ENCODE results near the gene TGIF2. TPM values are rescaled to one million over a fixed set of nuclear protein-coding genes. Genes with fewer than 3 reads are reported as not detected.

The TGIF2 gene
- total RNA-seq, 1 experiment from 2014 or later = 71.1 TPM

DNA sequence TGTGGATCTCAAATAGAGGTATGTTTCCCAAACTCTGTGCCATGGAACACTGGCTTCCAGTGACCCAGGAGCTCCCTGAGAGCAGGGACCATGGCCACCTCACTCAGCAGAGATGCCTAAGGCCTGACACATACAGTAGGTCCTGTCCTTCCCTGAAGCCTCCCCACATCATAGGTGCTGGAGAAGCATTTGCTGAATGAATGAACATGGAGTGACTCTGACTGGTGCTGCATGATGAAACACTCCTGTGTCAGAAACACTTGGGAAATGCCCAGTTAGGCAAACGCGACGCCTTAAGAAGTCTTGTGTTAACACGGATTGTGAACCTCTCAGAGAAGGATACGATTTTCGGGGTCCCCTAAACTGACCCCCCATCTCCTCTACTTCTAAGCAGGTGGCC, 58.2 kb downstream of the TGIF2 start (continued):
- TF ChIP-seq, protein P1, sequence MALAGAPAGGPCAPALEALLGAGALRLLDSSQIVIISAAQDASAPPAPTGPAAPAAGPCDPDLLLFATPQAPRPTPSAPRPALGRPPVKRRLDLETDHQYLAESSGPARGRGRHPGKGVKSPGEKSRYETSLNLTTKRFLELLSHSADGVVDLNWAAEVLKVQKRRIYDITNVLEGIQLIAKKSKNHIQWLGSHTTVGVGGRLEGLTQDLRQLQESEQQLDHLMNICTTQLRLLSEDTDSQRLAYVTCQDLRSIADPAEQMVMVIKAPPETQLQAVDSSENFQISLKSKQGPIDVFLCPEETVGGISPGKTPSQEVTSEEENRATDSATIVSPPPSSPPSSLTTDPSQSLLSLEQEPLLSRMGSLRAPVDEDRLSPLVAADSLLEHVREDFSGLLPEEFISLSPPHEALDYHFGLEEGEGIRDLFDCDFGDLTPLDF (CRISPR knock-in tag; IDR thresholded peaks at IDR 0.05) = no peak
- TF ChIP-seq NR1H2 (CRISPR knock-in tag; IDR thresholded peaks at IDR 0.05) = no peak

DNA sequence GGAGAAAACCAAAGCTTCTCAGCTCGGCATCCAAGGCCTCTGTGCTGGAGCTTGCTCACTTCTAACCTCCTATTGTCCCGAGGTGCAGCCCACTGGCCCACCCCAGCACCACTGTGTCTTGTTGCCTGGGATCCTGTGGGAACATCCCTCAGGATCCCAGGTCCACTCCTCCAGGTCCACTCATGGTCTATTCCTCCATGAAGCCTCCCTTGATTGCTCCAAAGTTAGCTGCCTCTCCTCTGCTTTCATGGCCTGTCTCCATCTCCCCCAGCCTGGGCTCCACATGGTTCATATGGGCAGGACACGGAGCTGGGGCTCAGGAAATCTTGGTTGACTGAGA, 58.7 kb downstream of the TGIF2 start:
- ChIA-PET CTCF (interaction anchor here (1.0 to 2.2 kb wide), 10 partner anchors 10 to 233 kb away, joined by 3 to 18 read pairs (median 6); partner anchors contain the start of genes RAB5IF and SLA2), POLR2A (no interaction called here)
- ATAC-seq = no peak
- TF ChIP-seq SP1 (CRISPR knock-in tag; conservative IDR thresholded peaks at IDR 0.05) (no peak), FOXJ3 (CRISPR knock-in tag; IDR thresholded peaks at IDR 0.05; ENCODE audit: borderline replicate concordance) (no peak), SOX15 (CRISPR knock-in tag; IDR thresholded peaks at IDR 0.05) (no peak)
- TF ChIP-seq, protein P2, sequence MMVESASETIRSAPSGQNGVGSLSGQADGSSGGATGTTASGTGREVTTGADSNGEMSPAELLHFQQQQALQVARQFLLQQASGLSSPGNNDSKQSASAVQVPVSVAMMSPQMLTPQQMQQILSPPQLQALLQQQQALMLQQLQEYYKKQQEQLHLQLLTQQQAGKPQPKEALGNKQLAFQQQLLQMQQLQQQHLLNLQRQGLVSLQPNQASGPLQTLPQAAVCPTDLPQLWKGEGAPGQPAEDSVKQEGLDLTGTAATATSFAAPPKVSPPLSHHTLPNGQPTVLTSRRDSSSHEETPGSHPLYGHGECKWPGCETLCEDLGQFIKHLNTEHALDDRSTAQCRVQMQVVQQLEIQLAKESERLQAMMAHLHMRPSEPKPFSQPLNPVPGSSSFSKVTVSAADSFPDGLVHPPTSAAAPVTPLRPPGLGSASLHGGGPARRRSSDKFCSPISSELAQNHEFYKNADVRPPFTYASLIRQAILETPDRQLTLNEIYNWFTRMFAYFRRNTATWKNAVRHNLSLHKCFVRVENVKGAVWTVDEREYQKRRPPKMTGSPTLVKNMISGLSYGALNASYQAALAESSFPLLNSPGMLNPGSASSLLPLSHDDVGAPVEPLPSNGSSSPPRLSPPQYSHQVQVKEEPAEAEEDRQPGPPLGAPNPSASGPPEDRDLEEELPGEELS (CRISPR knock-in tag; IDR thresholded peaks at IDR 0.05) = no peak
- TF ChIP-seq, protein P3, sequence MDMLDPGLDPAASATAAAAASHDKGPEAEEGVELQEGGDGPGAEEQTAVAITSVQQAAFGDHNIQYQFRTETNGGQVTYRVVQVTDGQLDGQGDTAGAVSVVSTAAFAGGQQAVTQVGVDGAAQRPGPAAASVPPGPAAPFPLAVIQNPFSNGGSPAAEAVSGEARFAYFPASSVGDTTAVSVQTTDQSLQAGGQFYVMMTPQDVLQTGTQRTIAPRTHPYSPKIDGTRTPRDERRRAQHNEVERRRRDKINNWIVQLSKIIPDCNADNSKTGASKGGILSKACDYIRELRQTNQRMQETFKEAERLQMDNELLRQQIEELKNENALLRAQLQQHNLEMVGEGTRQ (CRISPR knock-in tag; IDR thresholded peaks at IDR 0.05) = no peak
- TF ChIP-seq, protein P4, sequence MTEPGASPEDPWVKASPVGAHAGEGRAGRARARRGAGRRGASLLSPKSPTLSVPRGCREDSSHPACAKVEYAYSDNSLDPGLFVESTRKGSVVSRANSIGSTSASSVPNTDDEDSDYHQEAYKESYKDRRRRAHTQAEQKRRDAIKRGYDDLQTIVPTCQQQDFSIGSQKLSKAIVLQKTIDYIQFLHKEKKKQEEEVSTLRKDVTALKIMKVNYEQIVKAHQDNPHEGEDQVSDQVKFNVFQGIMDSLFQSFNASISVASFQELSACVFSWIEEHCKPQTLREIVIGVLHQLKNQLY (CRISPR knock-in tag; IDR thresholded peaks at IDR 0.05) = no peak
- H3K27ac Mint-ChIP-seq = peak overlapping the region; percentile 10
- H3K9me3 Mint-ChIP-seq = no peaks in the 10 kb centered on the region
- H3K36me3 Mint-ChIP-seq = no peaks in the 10 kb centered on the region
- H3K4me1 Mint-ChIP-seq = 0 out of 2 replicates have a peak, but pooled peaks cover 3% of the 10 kb centered on the region
- DNase-seq (ENCODE audit: low spot score) = no peak
- no peak overlapping the region for H3K4me3 Mint-ChIP-seq
- no peaks in the 10 kb centered on the region; the same call in 1 of the 2 replicates for H3K27me3 Mint-ChIP-seq (ENCODE audit: low read depth)

DNA sequence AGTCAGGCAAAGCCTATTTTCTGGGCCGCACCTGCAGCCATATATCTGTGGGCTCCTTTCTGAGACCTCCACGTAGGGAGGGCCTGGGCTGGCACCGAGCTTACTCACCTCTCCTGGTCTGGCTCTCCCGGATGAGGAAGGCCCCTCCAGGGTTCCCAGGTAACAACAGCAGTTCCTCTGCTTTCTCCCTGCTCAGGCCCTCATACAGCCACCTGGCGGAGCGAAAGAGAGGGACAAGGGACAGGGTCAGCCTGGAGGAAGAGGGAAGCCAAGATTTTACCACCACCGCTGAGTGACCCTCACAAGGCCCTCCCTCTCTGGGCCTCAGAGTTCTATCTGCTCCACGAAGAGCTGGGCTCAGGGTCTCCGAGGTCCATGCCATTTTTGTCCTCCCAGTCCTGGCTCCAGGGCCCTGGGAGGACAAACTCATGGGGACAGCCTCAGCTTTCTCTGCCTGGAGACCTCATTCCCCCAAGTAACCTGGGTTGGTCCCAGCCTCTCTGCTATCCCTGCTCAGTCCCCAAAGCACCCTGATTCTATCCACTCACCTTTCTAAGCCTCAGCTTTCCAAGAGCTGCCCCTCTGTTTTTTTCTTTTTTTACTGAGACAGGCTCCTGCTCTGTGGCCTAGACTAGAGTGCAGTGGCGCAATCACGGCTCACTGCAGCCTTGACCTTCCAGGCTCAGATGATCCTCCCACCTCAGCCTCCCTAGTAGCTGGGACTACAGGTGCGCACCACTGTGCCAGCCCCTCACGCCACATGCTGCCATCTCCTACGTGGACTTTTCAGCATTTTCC, 59.3 kb downstream of the TGIF2 start:
- ATAC-seq (peak; percentile 95), DNase-seq (ENCODE audit: low spot score) (peak; percentile 70)
- H3K4me1 Mint-ChIP-seq = 0 out of 2 replicates have a peak, but pooled peaks cover 3% of the 10 kb centered on the region
- POLR2A ChIA-PET = interaction anchor here (0.6 to 1.2 kb wide), 2 partner anchors 43 to 194 kb away, joined by 3 to 4 read pairs; no protein-coding TSS in a partner anchor
- TF ChIP-seq, protein P5, sequence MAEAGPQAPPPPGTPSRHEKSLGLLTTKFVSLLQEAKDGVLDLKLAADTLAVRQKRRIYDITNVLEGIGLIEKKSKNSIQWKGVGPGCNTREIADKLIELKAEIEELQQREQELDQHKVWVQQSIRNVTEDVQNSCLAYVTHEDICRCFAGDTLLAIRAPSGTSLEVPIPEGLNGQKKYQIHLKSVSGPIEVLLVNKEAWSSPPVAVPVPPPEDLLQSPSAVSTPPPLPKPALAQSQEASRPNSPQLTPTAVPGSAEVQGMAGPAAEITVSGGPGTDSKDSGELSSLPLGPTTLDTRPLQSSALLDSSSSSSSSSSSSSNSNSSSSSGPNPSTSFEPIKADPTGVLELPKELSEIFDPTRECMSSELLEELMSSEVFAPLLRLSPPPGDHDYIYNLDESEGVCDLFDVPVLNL (CRISPR knock-in tag; IDR thresholded peaks at IDR 0.05; ENCODE audit: borderline replicate concordance, low read depth) = no peak
- no peak for TF ChIP-seq MYBL2 (CRISPR knock-in tag; IDR thresholded peaks at IDR 0.05)
- TF ChIP-seq GRHL2 (CRISPR knock-in tag; IDR thresholded peaks at IDR 0.05; ENCODE audit: insufficient replicate concordance, severe bottlenecking) = no peak
- 0 out of 2 replicates have a peak, but pooled peaks have one; percentile 8 for TF ChIP-seq GABPB1 (CRISPR knock-in tag; IDR thresholded peaks at IDR 0.05)
- no peak for TF ChIP-seq ZNF423 (CRISPR knock-in tag; IDR thresholded peaks at IDR 0.05)
- no peak for TF ChIP-seq NFYB (CRISPR knock-in tag; conservative IDR thresholded peaks at IDR 0.05; ENCODE audit: low read depth)
- H3K27me3 Mint-ChIP-seq (ENCODE audit: low read depth) = no peaks in the 10 kb centered on the region; the same call in 1 of the 2 replicates
- H3K9me3 Mint-ChIP-seq = no peaks in the 10 kb centered on the region
- CTCF ChIA-PET = interaction anchor here (0.6 to 2.2 kb wide), 14 partner anchors 8 to 233 kb away, joined by 3 to 18 read pairs (median 4); partner anchors contain the start of genes RAB5IF and SLA2
- no peak overlapping the region for H3K27ac Mint-ChIP-seq
- H3K36me3 Mint-ChIP-seq = no peaks in the 10 kb centered on the region
- H3K4me3 Mint-ChIP-seq = no peak overlapping the region
